ENCODE data around the gene GFOD1.

GRCh38 chr6:13495818-13496217, 8.4 kb upstream of the GFOD1 start:
- TF ChIP-seq POLR2AphosphoS5 (IDR thresholded peaks at IDR 0.05): no peak
- no peak for TF ChIP-seq CTCF (IDR thresholded peaks at IDR 0.05)

Measured in sigmoid colon (tissue), 4 donors.